Endodermal cell (in vitro differentiated cells): ENCODE results near the gene TTC1. TPM values are rescaled to one million over a fixed set of nuclear protein-coding genes. Genes with fewer than 3 reads are reported as not detected.

ENCODE experiments used
- DNase-seq: peaks from one replicate; pipeline ENCODE4 v3.0.0-alpha.2; 2017
- H3K27ac ChIP-seq: 2 replicates; pipeline ENCODE4 v1.5.1; 2013; ENCODE audit warnings: mild to moderate bottlenecking, low read depth, low read length, moderate library complexity
- H3K27me3 ChIP-seq: 2 replicates; pipeline ENCODE4 v1.6.1; 2013; ENCODE audit warnings: mild to moderate bottlenecking, low read length, moderate library complexity; ENCODE audit not compliant: insufficient read depth, control insufficient read depth, poor library complexity, severe bottlenecking
- H3K36me3 ChIP-seq: 2 replicates; pipeline ENCODE4 v1.7.0; 2013; ENCODE audit warnings: mild to moderate bottlenecking, low read length, moderate library complexity; ENCODE audit not compliant: control insufficient read depth, insufficient read depth
- H3K4me1 ChIP-seq: one replicate; pipeline ENCODE4 v1.7.0; 2013; ENCODE audit warnings: low read length; ENCODE audit not compliant: control insufficient read depth, insufficient read depth
- H3K4me3 ChIP-seq: 2 replicates; pipeline ENCODE4 v1.5.1; 2013; ENCODE audit warnings: mild to moderate bottlenecking, low read length, moderate library complexity
- H3K9ac ChIP-seq: 2 replicates; pipeline ENCODE4 v1.6.1; 2013; ENCODE audit warnings: mild to moderate bottlenecking, low read length, moderate library complexity; ENCODE audit not compliant: poor library complexity, severe bottlenecking; ENCODE audit errors: extremely low read depth
- H3K9me3 ChIP-seq: 2 replicates; pipeline ENCODE4 v1.6.1; 2013; ENCODE audit warnings: mild to moderate bottlenecking, low read length, moderate library complexity; ENCODE audit not compliant: control insufficient read depth
- H3K27ac Mint-ChIP-seq: 2 replicates; pipeline ENCODE4 v1.8.0; 2020; ENCODE audit warnings: mixed read lengths
- H3K27me3 Mint-ChIP-seq: 2 replicates; pipeline ENCODE4 v1.8.0; 2021; ENCODE audit warnings: mild to moderate bottlenecking, mixed read lengths; ENCODE audit not compliant: insufficient read depth
- H3K36me3 Mint-ChIP-seq: 2 replicates; pipeline ENCODE4 v1.8.0; 2020; ENCODE audit warnings: low read depth, mixed read lengths
- H3K4me1 Mint-ChIP-seq: 2 replicates; pipeline ENCODE4 v1.8.0; 2020; ENCODE audit warnings: mixed read lengths
- H3K4me3 Mint-ChIP-seq: 2 replicates; pipeline ENCODE4 v1.8.0; 2020; ENCODE audit warnings: mild to moderate bottlenecking, moderate library complexity, mixed read lengths
- H3K9me3 Mint-ChIP-seq: 2 replicates; pipeline ENCODE4 v1.8.0; 2020; ENCODE audit warnings: mild to moderate bottlenecking, mixed read lengths
- WGBS, 2 experiments: methylation state at CpG; one replicate each; pipeline versions ENCODE4 v1.1.5 to v1.1.7; 2013; ENCODE audit warnings: missing lambda C conversion rate in 2 of 2, mixed read lengths in 1 of 2; ENCODE audit not compliant: insufficient coverage in 1 of 2, insufficient read length in 1 of 2; 5-methylcytosine and 5-hydroxymethylcytosine counted together
- total RNA-seq, 2 donors: library from RNA; stranded (reverse); fragmentation: NEBNext Ultra II Directional in 1 of 2; extraction: Animal tissue kit (Norgen Biotek cat#: 25700) in 1 of 2; gene quantifications; 2 replicates in 1 of 2; 3 replicates in 1 of 2; pipeline ENCODE4 v1.2.1, GENCODE V29; 2021
- TF ChIP-seq, protein P1 (sequence below): fragments of 200-600 bp; sonication (generic); conservative IDR thresholded peaks from 2 replicates; pipeline ENCODE4 v1.5.0; 2021; ENCODE audit warnings: antibody characterized with exemption, mild to moderate bottlenecking

Gene TTC1
- total RNA-seq, 2 donors from 2014 or later = 59.8 to 72.3 TPM

DNA sequence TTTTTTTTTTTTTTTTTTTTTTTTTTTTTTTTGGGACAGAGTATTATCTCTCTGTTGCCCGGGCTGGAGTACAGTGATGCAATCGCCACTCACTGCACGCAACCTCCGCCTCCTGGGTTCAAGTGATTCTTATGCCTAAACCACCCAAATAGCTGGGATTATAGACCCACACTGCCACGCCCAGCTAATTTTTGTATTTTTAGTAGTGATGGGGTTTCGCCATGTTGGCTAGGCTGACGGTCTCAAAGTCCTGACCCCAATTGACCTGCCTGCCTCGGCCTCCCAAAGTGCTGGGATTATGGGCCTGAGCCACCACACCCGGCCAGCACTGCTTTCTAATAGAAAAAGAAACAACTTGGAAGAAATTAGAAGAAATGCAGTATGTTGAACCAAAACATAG, 39.2 kb downstream of the TTC1 start:
- Histone ChIP-seq H3K9me3 (no peaks in the 10 kb centered on the region), H3K9ac (no peak overlapping the region), H3K36me3 (peaks cover 70% of the 10 kb centered on the region), H3K4me3 (no peak overlapping the region), H3K4me1 (no peaks in the 10 kb centered on the region), H3K27ac (no peak overlapping the region), H3K27me3 (no peaks in the 10 kb centered on the region)
- no peaks in the 10 kb centered on the region for H3K9me3 Mint-ChIP-seq
- no peak overlapping the region for H3K27ac Mint-ChIP-seq
- H3K36me3 Mint-ChIP-seq = peaks cover 60% of the 10 kb centered on the region
- WGBS, 2 experiments = 95 to 96% methylated on average over 7 to 9 of the region's 9 CpGs
- DNase-seq = no peak
- TF ChIP-seq, protein P1, sequence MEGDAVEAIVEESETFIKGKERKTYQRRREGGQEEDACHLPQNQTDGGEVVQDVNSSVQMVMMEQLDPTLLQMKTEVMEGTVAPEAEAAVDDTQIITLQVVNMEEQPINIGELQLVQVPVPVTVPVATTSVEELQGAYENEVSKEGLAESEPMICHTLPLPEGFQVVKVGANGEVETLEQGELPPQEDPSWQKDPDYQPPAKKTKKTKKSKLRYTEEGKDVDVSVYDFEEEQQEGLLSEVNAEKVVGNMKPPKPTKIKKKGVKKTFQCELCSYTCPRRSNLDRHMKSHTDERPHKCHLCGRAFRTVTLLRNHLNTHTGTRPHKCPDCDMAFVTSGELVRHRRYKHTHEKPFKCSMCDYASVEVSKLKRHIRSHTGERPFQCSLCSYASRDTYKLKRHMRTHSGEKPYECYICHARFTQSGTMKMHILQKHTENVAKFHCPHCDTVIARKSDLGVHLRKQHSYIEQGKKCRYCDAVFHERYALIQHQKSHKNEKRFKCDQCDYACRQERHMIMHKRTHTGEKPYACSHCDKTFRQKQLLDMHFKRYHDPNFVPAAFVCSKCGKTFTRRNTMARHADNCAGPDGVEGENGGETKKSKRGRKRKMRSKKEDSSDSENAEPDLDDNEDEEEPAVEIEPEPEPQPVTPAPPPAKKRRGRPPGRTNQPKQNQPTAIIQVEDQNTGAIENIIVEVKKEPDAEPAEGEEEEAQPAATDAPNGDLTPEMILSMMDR = no peak
- H3K27me3 Mint-ChIP-seq = no peaks in the 10 kb centered on the region
- H3K4me1 Mint-ChIP-seq = peaks cover 10% of the 10 kb centered on the region
- H3K4me3 Mint-ChIP-seq = no peak overlapping the region

DNA sequence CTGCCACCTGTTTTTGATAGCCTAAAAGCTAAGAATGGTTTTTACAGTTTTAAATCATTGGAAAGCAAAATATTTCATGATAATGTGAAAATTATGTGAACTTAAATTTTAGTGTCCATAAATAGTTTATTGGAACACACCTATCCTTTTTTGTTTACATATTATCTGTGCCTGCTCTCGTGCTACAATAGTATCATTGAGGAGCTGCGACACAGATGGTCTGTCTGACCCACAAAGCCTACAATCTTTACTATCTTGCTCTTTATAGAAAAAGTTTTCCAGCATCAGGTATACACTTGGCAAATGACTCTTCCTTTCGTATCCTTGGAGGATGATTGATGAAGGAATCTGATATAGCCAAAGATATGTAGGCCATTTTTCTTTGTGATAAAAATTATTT, 40.2 kb downstream of the TTC1 start:
- H3K4me1 ChIP-seq = no peaks in the 10 kb centered on the region
- no peaks in the 10 kb centered on the region for H3K27me3 ChIP-seq
- Mint-ChIP-seq H3K27me3 (no peaks in the 10 kb centered on the region), H3K36me3 (peaks cover 58% of the 10 kb centered on the region), H3K4me3 (no peak overlapping the region), H3K4me1 (peaks cover 6% of the 10 kb centered on the region), H3K9me3 (no peaks in the 10 kb centered on the region), H3K27ac (no peak overlapping the region)
- no peak overlapping the region for H3K27ac ChIP-seq
- no peaks in the 10 kb centered on the region for H3K9me3 ChIP-seq
- peaks cover 70% of the 10 kb centered on the region for H3K36me3 ChIP-seq
- H3K4me3 ChIP-seq = no peak overlapping the region
- WGBS, 2 experiments = 95 to 100% methylated on average over 2 to 3 of the region's 3 CpGs
- H3K9ac ChIP-seq = no peak overlapping the region
- no peak for DNase-seq
- TF ChIP-seq, protein P1 = no peak

DNA sequence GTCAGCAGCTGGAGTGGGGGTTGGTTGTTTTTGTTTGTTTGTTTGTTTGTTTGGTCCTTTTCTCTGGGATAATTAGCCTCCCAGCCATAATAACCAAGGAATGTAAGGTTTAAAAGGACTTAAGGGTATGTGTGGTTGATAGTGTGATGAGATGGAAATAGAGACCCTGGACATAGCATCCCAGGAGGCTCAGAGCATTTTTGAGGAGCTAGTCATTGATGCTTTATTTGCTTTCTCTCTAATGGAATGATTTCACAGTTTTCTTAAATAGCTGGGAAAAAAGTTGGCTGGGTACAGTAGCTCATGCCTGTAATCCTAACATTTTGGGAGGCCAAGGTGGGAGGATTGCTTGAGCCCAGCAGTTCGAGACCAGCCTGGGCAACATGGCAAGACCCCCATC, 45.1 kb downstream of the TTC1 start:
- H3K9ac ChIP-seq = no peak overlapping the region
- no peaks in the 10 kb centered on the region for H3K27me3 ChIP-seq
- no peak overlapping the region for H3K4me3 Mint-ChIP-seq
- H3K27ac Mint-ChIP-seq = no peak overlapping the region
- TF ChIP-seq, protein P1 = no peak
- peaks cover 4% of the 10 kb centered on the region for H3K9me3 ChIP-seq
- H3K27me3 Mint-ChIP-seq = no peaks in the 10 kb centered on the region
- H3K36me3 Mint-ChIP-seq = peaks cover 79% of the 10 kb centered on the region
- H3K4me1 ChIP-seq = no peaks in the 10 kb centered on the region
- H3K36me3 ChIP-seq = peaks cover 90% of the 10 kb centered on the region
- peaks cover 6% of the 10 kb centered on the region for H3K9me3 Mint-ChIP-seq
- 96 to 100% methylated on average over 1 of the region's 1 CpG for WGBS, 2 experiments
- H3K4me1 Mint-ChIP-seq = no peaks in the 10 kb centered on the region
- no peak for DNase-seq
- no peak overlapping the region for H3K4me3 ChIP-seq
- no peak overlapping the region for H3K27ac ChIP-seq
